HG03196 (cell line): ENCODE data around the gene GPR143.

Source experiments
- ATAC-seq: cut with Tn5 transposase; IDR thresholded peaks from one replicate; pipeline ENCODE4 v1.9.1; 2021; ENCODE audit not compliant: unreplicated experiment

Gene GPR143

DNA sequence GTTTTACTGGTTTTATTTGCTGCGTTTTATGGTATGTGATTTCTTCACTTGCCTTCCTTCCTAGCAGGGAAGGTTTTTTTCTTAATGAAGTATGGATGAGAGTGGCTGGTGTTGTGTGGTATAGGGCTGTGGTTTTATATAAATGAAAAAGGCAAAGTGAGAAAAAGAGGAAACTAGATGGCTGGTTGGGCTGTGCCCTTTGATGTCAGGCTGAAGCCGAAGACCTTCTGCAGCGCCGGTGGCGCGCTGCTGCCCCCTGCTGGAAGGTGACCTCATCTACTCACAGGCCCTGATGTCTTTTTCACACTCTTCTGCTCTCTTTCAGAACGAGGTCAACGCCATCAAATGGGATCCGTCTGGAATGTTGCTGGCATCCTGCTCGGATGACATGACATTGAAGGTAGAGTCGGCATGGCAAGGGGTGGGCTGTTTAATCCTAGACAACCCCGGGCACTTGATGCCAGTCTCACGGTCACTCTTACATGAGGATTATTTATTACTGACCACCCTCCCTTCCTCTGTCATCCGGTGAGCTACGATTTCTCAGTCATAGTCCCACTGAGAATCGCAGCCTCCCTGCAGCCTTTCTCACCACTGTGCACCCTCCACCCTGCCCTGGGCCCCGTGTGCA, 56.6 kb downstream of the GPR143 start:
- ATAC-seq, result no peak

DNA sequence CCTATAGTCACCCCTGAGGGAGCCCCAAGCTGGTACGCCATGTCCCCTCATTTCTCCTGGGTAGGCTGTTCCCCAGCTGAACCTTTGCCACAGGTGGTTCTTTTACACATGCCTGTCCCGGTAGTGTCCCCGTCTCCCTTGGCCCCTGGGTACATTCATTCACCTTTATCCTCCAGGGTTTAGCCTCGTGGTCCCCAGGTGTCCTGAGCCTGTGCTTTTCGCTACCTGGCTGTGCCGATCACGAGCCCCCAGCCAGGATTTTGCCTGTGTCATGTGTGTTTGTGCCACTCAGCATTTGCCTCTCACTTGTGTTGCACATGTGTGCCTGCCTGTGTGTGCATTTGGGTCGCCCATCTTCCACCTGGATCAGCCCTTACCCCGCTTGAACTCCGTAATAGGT, 57.6 kb downstream of the GPR143 start:
- no peak for ATAC-seq

DNA sequence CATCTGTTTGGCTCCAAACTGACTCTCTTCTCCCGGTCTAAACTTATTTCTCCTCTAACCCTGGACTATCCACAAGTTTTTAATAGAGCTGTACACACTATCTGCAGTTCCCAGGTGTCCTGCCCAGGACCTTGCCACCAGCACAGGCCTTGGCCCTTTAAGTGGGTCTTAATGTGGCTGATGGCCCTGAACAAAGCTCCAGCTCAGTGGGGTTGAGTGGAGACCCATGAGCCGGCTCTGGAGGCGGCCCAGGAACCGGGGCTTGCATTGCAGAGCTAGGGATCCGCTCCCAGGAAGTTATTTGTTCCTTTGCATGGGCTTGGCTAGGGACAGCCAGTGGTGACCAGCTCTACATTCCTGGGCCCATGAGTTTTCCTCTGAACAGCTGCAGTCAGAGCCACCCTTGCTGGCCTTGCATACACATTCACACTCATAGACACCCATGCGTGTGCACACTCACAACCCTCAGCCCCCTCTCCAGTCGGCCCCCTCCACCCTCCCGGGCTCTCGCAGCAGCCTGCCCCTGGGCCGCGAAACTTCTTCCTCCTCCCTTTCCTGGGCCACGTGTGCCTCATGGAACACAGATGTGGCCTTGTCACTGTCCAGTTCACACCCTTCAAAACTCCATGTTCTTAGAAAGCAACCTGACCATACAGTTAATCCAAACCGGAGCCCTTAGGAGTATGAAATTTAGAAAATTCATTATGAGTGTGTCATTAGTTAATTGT, 58.2 kb downstream of the GPR143 start:
- no peak for ATAC-seq

DNA sequence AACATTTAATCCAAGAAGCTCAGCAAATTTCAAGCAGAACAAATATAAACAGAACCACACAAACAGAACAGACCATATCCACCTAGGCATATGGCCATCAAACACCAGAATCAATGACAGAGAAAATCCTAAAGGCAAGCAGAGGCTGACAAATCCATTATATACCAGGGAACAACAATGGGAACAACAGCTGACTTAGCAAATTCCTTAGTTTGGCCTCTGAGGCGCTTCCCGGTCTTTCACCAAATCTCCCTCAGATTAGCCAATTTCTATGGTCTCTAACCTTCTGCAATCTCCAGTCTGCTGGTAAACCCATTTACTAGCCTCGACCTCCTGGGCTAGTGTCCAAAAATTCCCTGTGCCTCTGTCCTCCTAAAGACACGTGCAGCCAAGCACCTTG, 59.2 kb downstream of the GPR143 start:
- ATAC-seq, result no peak

DNA sequence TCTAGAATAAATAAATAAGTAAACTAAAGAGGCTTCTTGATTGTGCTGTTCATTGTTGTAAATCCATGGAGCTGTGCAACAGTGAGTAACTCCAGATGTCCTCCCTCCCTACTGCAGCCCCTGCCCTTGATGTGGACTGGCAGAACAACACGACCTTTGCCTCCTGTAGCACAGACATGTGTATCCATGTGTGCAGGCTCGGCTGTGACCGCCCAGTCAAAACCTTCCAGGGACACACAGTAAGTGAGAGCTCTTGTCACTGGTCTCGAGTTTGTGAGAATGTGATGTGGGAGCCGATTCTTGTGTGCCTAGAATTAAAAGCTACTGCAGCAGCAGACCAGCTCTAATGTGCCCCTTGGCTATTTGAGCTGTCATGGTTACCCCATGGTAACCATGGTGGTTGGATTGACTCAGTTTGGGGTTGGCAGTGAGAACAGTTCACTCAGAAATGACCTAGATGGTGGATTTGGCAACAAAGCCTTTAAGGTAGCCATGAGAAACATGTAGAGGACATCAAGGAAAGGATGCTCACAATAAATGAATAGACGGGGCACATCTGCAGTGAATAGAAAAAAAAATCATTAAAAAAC, 60.7 kb downstream of the GPR143 start:
- no peak for ATAC-seq

DNA sequence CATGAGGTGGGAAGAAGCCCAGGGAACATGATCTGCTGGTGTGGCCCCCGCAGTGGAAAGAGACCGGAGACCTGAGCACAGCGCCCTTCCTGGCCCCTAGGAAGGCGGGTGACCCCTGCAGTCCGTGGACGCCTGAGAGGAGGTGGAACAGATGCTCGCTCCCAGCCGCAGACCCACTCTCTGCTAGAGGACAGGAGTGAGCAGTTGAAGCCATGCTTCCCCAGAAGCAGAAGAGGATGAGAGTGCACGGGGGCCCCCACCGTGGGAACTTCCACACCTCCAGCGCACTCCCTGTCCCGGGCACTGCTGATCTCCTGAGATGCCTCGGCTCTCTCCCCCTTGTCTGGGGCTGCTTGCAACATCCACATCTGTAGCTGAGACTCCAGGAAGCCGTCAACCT, 62.2 kb downstream of the GPR143 start:
- ATAC-seq, result no peak

DNA sequence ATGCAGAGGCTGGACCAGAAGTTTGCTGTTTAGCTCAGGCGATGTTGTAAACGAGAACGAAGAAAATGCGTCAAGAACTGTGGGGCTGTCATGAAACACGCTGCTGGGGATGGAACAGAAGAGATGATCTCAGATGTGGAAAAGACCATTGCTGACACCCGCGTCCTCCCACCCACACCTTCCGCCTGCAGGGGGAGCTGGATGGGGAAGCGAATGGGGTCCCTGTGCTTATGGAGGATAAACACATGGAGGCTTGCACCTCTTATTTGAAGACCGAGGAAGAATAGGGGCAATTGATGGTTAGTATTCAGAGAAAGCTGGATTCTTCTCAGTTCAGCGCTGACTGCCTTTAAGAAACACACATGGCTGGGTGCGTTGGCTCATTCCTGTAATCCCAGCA, 63.9 kb downstream of the GPR143 start:
- ATAC-seq, result no peak

DNA sequence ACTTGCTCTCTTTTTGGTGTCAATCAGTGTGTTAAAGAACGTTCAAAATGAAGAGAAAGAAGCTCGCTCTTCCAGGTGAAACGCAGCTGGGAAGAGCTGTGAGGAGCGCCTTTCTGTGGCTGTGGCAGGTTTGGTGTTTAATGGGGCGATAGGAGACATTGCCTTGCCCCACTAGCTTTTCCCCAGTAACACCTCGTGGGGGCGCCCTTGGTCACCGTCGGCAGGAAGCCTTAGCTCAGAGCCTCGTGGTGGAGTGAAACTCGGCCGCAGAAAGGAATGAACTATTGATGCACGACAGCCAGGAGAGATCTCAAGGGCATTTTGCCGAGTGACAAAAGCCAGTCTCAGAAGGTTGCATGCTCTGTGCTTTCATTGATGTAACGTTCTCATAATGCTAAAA, 65.1 kb downstream of the GPR143 start:
- ATAC-seq, result no peak

DNA sequence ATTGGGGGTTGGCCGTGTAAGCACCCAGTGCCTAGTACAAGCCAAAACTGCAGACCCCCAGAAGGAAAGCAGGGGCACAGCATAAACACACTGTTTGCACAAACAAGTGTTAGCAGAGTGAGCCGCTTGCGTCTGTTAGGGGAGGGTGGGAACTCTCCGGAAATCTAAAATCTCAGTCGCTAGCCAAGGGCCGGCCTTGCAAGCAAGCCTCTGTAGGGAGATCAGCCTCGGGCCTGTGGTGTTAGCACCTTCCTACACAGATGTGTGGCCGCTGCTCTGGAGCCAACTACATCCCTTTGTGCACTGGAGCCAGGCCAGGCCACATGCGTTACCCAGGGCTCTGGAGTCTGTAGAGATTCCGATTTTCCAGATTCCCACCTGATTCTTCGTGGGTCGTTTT, 67.1 kb downstream of the GPR143 start:
- ATAC-seq, result no peak

DNA sequence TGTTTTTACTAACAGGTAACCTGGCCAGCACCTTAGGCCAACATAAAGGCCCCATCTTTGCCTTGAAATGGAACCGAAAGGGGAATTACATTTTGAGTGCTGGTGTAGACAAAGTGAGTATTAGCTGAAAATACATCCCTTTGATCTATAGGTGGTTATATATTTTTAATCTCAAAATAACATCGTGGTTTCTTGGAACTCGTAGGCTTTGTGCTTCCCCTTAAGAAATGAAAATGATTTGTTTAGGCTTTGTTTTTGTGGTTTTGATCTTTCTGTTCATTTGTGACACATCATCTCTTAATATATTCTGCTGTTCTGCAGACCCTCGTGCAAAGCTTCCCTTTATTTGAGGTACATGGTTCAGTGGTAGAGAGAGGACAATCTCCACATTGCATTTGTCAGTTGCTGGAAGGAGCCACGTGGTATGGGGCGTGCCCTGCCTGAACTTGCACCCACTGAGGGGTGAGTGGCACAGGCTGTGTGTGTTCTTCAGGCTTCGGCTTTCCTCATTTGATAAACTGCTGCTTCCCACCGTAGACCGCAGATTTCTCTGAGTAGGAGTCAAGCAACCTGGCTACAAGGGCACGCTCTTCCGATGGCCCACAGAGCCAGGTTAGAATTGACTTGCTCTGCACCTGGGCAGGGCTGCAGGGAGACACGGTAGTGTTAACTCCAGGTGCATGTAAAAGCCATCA, 72.2 kb downstream of the GPR143 start:
- no peak for ATAC-seq

DNA sequence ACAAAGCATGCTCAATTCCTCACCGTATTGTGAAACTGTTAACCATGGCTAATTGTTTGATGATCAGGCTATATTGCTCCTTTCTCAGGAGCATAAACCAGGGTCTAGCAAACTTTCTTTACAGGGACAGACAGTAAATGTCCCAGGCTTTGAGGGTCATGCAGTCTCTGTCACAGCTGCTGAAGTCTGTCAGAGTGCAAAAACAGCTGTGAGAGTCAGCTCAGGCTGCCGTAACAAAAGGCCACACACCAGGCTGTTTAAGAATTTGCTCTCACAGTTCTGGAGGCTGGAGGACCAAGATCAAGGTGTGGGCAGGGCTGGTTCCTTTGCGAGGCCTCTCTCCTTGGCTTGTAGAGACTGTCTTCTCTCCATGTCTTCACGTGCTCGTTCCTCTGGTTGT, 75.6 kb downstream of the GPR143 start:
- no peak for ATAC-seq

DNA sequence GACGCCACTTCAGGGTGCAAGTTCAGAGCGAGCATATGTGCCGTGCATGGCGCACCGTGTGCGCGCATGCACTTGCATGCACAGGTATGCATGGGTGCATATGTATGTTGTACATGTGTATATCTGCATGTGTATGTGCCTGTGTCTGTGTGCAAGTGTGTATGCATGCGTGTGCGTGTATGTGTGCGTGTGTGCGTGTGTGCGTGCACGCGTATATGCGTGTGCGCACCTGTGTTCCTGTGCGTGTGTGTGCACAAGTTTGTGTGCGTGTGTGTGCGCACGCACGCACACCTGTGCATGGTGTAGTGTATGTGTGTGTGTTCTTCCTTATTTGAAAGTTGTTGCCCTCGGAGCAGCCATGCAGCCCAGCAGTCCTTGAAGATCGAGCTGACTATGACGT, 76.8 kb downstream of the GPR143 start:
- ATAC-seq, result no peak

DNA sequence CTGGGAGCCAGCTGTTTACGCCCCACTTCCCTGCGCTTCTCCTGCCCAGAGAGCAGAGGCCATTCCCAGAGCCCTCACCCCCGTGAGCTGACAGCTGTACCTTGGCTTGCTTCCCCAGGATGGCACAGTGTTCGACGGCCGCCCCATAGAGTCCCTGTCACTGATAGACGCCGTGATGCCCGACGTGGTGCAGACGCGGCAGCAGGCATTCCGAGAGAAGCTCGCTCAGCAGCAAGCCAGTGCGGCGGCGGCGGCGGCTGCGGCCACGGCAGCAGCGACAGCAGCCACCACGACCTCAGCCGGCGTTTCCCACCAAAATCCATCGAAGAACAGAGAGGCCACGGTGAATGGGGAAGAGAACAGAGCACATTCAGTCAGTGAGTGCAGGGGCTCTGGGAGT, 77.7 kb downstream of the GPR143 start:
- no peak for ATAC-seq

DNA sequence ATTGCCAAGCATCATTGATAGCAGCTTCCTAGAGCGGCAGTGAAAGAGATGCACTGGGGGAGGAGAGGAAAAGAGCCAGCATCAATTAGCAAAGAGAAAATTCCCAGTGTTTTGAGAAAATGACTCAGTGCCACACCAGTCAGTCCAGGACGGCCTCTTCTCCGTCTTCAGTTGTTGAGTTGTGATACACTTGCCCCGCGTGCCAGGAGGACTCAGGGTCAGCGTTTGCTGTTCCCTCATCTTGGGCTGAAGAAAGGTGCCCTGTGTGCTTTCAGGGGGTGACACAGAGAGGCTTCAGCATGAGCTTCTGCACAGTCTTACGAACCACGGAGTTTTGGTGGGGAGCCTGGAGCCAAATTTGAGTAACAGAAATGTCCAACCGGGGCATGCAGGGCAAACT, 82.3 kb downstream of the GPR143 start:
- ATAC-seq, result no peak

DNA sequence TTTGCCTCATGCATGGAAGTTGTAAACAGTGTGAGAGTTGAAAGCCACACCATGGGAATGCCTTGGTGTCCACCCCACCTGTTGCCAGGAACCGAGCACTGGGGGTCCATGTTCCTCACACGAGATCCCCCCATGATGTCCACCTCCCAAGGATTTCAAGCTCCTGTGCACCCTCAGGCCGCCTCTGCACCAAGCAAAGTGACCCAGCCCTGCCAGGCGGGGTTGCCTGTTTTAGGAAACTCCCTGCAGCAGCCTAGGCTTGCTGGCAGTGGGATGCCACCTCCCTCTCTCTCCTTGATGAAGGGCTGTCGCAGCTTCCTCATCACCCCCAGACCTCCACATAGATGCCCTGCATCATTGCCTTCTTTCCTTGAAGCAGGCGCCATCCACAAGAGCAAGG, 82.8 kb downstream of the GPR143 start:
- ATAC-seq, result no peak

DNA sequence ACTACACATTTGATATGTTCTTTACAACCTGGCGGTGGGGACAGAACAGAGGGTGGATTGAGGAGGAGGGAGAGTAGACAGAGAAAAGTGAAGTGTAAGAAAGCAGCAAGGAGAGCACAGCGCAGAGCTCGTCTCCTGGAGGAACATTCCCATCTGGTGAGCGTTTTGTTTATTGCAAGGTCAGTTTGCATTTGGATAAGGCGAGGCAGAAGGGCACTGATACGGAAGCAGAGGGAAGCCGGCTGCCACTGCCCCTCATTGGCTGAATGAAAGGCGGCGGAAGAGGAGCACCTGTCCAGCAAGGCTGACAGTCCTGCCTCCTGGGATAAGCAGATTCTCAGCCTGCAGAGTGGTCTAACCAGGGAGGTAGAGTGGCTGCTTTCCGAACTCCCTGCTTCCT, 83.2 kb downstream of the GPR143 start:
- ATAC-seq, result no peak

DNA sequence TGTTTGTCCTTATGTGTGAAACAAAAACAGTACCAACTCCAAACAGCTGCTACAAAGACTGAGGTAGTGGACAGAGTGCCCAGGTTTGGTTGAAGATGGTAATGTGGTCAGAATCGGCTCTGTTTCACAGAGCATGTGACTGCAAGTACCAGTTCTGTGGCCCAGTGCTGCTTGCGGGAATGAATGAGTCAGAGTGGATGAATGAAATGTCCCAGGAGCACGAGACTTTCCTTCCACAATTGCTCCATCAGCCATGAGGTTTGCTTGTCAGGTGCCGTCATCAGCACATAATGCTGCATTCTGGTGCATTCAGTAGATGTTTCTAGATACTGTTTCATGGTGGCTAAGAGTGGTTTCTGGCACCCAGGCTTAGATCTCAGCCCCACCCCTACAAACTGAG, 84.2 kb downstream of the GPR143 start:
- ATAC-seq, result no peak

DNA sequence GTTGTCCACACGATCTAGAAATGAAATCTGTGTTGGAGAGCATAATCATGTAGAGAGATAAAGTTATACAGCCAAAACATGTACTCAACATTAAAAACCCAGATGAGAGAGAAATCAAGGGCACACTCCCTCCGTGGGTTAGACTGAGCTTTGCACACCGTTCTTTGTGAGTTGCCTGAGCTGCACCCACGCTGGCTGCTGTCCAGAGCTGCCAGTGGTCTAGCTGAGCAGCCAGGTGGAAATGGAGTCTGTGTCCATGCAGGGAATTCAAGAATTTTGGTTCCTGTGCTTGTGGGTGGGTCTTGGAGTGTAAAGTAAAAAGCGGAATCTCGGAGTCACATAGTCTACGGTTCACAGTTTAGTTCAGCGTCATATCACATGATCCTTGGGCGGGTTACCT, 84.6 kb downstream of the GPR143 start:
- ATAC-seq, result no peak

DNA sequence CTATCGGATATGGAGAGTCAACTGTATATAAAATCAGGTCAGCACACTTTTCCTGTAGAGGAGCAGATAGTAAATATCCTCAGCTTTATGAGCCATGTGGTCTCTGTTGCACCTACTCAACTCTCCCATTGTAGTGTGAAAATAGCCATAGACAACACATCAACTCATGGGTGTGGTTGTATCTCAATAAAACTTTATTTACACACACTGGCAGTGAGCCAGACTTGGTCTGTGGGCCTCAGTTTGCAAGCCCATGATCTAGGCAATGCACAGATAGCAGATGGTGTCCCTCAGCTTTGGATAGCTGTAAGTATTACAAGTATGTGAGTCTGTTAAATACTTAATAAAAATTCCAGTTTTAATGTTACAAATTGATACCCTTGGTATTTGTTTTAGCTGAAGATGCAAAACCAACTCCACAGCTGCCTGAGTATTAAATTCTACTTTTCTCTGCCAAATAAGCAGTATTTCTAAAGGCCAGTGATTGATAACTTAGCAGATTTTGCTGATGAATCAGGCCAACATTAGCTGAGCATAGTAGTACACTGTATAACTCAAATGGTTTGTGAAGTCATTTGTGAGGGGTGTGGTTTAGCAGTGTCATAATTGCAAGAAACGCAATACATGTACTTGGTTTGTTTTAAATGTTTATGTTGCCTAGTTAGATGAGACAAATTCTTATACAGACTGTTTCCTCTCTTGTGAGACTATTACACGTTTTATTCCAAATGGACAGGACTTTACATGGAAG, 87.3 kb downstream of the GPR143 start:
- no peak for ATAC-seq

DNA sequence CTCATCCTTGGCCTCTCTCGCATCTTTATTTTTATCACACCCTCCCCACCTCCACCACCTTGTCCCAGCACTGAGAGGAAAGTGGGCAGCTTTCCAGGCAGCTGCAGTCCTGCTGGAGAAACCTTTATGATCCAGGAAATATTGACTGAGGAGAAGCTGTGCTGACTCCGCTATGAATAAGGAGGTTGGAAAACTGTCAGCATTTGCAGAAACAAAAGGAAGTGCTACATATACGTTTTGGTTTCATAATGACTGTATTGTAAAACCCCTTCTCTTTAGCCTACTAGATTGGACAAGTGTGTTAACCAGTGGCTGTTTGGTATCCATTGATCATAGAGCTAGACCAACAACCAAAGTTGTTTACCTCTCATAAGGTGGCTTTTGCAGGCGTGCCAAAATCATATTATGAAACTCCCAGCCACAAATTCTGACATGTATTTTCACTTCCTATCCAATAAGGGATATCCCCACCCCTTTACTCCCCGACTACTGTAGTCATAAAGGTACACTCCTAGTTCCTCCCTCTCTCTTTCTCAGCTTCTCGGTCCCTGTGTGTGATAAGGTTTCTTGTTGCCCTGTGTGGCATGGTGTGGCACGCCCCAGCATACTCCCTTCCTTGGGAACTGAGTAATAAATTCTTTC, 88.4 kb downstream of the GPR143 start:
- ATAC-seq, result peak; percentile 99

DNA sequence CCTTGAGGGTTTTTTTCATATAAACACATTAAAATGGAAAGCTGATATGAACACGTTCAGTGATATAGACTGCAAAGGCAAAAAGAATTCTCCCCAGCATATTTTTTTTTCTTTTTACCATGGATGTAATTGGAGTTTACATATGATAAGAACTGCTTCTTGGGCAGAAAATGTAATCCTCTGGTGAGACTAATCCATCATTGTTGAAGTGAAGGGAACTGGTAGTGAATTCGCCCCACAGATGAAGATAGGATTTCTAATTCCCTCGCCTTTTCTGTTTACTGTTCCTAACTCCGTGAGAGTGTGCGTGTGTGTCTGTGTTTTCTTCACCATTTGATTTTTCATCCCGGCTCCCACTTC, 88.9 kb downstream of the GPR143 start:
- no peak for ATAC-seq
